K562 (cell line): ENCODE measurements around the gene C2CD4C. TPM values are rescaled to one million over a fixed set of nuclear protein-coding genes. Genes with fewer than 3 reads are reported as not detected.

Experiments
- ATAC-seq: fragments of 200-7000 bp; cut with Tn5 transposase; 3 replicates; pipeline ENCODE4 v1.9.1; 2020; ENCODE audit warnings: moderate library complexity
- BruUV-seq: library from RNA; stranded (reverse); fragments of 400-500 nt; replicated peaks from 2 replicates; lab custom pipeline; 2021; lab: Mats Ljungman, UMichigan
- CTCF ChIA-PET: fragments of 300-600 bp; formaldehyde crosslinking; extraction: SDS; loops from one replicate; lab custom pipeline; 2021; ENCODE audit warnings: low intra/inter-chr PET ratio; lab: Yijun Ruan, JAX
- POLR2A ChIA-PET: fragments of 300-600, 350-650 bp; sonication (Branson Sonifier 250); formaldehyde crosslinking; extraction: SDS; loops from one replicate; lab custom pipeline; 2021; ENCODE audit warnings: antibody characterized with exemption, inconsistent platforms; lab: Yijun Ruan, JAX
- DNase-seq, 4 experiments: peaks; one replicate each; pipeline versions ENCODE4 v3.0.0 to v3.0.0-alpha.2; 2011 to 2018; ENCODE audit warnings: low spot score in 3 of 4, mixed read lengths in 3 of 4; ENCODE audit errors: extremely low read depth in 1 of 4
- FAIRE-seq: peaks from 2 replicates; lab custom pipeline; 2011; peaks lifted over from hg19 to GRCh38; lab: Jason Lieb, UNC
- H2AFZ ChIP-seq: 2 replicates; pipeline ENCODE4 v1.6.0; 2011; ENCODE audit warnings: low read depth, low read length, control low read depth, inconsistent platforms
- H3K27ac ChIP-seq: fragments of 200-600 bp; 3 replicates; pipeline ENCODE4 v1.8.0; 2011; ENCODE audit warnings: low read depth, mild to moderate bottlenecking, control low read depth, inconsistent platforms, low read length, moderate library complexity, mixed read lengths; ENCODE audit errors: extremely low read depth
- H3K27me3 ChIP-seq, 2 experiments: fragments of 300-600 bp in 1 of 2; 2 replicates in 1 of 2; 3 replicates in 1 of 2; pipeline versions ENCODE4 v1.6.0 to v1.8.0; 2011; ENCODE audit warnings: inconsistent platforms in 2 of 2, low read length in 2 of 2, mild to moderate bottlenecking in 1 of 2, mixed read lengths in 1 of 2, moderate library complexity in 1 of 2; ENCODE audit not compliant: control insufficient read depth in 2 of 2, insufficient read depth in 2 of 2
- H3K36me3 ChIP-seq: fragments of 300-600 bp; 3 replicates; pipeline ENCODE4 v1.8.0; 2011; ENCODE audit warnings: mild to moderate bottlenecking, low read length, inconsistent platforms; ENCODE audit not compliant: control insufficient read depth, insufficient read depth
- H3K4me1 ChIP-seq, 2 experiments: fragments of 200-600 bp in 1 of 2; replicated peaks in 1 of 2; 2 replicates in 1 of 2; 3 replicates in 1 of 2; pipeline versions ENCODE4 v1.5.1 to v1.8.0; 2011; ENCODE audit warnings: inconsistent platforms in 2 of 2, low read length in 2 of 2, mild to moderate bottlenecking in 1 of 2, mixed read lengths in 1 of 2, moderate library complexity in 1 of 2; ENCODE audit not compliant: control insufficient read depth in 2 of 2, insufficient read depth in 2 of 2
- H3K4me2 ChIP-seq: 2 replicates; pipeline ENCODE4 v1.6.1; 2011; ENCODE audit warnings: low read length, control low read depth, inconsistent platforms, mixed read lengths; ENCODE audit not compliant: insufficient read depth
- H3K4me3 ChIP-seq: fragments of 200-600 bp; sonication (generic), shearing (Covaris generic); 2 replicates; pipeline ENCODE4 v1.5.1; 2016; ENCODE audit warnings: control low read depth, inconsistent platforms
- H3K79me2 ChIP-seq: fragments of 200-600 bp; 3 replicates; pipeline ENCODE4 v1.8.0; 2011; ENCODE audit warnings: low read length, inconsistent platforms; ENCODE audit not compliant: control insufficient read depth, insufficient read depth
- H3K9ac ChIP-seq, 2 experiments: 2 replicates each; pipeline versions ENCODE4 v1.6.0 to v1.6.1; 2011; ENCODE audit warnings: low read depth in 2 of 2, low read length in 2 of 2, control low read depth in 1 of 2, inconsistent platforms in 1 of 2, mild to moderate bottlenecking in 1 of 2, mixed read lengths in 1 of 2; ENCODE audit not compliant: insufficient read depth in 1 of 2
- H3K9me1 ChIP-seq: one replicate; pipeline ENCODE4 v1.6.0; 2011; ENCODE audit warnings: inconsistent platforms, mild to moderate bottlenecking, low read length, moderate library complexity; ENCODE audit not compliant: control insufficient read depth, insufficient read depth
- H3K9me3 ChIP-seq: replicated peaks from 2 replicates; pipeline ENCODE4 v1.5.1; 2011; ENCODE audit warnings: low read depth, low read length, inconsistent platforms; ENCODE audit not compliant: control insufficient read depth, insufficient read depth
- H4K20me1 ChIP-seq: replicated peaks from 2 replicates; pipeline ENCODE4 v1.6.1; 2011; ENCODE audit warnings: low read length, inconsistent platforms, mixed read lengths; ENCODE audit not compliant: control insufficient read depth, insufficient read depth
- DACH1 ChIP-seq: fragments of 450-650 bp; IDR thresholded peaks from 2 replicates; pipeline ENCODE4 v1.6.1; 2018; ENCODE audit not compliant: partially characterized antibody
- EZH2 ChIP-seq: IDR thresholded peaks from 2 replicates; pipeline ENCODE4 v1.6.1; 2012; ENCODE audit warnings: low read depth, mild to moderate bottlenecking, inconsistent platforms, low read length, borderline replicate concordance
- WGBS: fragments of 100-300 bp; shearing (Covaris generic); methylation state at CpG from one replicate; pipeline ENCODE4 v1.1.6; 2016; ENCODE audit warnings: low coverage, mixed read lengths; ENCODE audit not compliant: insufficient coverage; ENCODE audit errors: missing lambda C conversion rate; 5-methylcytosine and 5-hydroxymethylcytosine counted together
- in situ Hi-C: fragments of 300-500 bp; cut with MboI; formaldehyde crosslinking; loops from 4 replicates; pipeline ENCODE4 v1.15.0; 2018; ENCODE audit warnings: inconsistent platforms, mixed read lengths
- intact Hi-C: fragments of 100-400 bp; cut with micrococcal nuclease; formaldehyde crosslinking; loops from 2 replicates; pipeline ENCODE4 v1.14.2; 2022
- polyA plus RNA-seq, 8 experiments: library from polyadenylated mRNA; depleted of rRNA in 4 of 8; stranded (reverse) in 5 of 8; unstranded in 3 of 8; fragments of >200 nt; fragmentation: Nextera tagmentation in 2 of 8; fragmentation: Illumina TruSeq in 1 of 8; extraction: Ambion mirVana in 2 of 8; extraction: Trizol in 1 of 8; gene quantifications; 2 replicates each; pipeline versions ENCODE4 v1.2.1 to v1.2.3, GENCODE V29; 2011 to 2014; ENCODE audit warnings: inconsistent platforms in 1 of 8, missing spikeins in 1 of 8
- total RNA-seq, 7 experiments: library from RNA; depleted of rRNA in 6 of 7; stranded (reverse); fragments of >200 nt in 6 of 7; fragmentation: Illumina TruSeq in 2 of 7; extraction: Trizol in 2 of 7; gene quantifications; 2 replicates each; pipeline versions ENCODE4 v1.2.1 to v1.2.3, GENCODE V29; 2011 to 2021; ENCODE audit warnings: low replicate concordance in 1 of 7

C2CD4C gene
- total and polyA plus RNA-seq, 9 of the 15 experiments (the other 6 are each of a cell fraction or from before 2014, with no cell fraction given): 0.01 to 0.07 TPM; not detected in 7

DNA sequence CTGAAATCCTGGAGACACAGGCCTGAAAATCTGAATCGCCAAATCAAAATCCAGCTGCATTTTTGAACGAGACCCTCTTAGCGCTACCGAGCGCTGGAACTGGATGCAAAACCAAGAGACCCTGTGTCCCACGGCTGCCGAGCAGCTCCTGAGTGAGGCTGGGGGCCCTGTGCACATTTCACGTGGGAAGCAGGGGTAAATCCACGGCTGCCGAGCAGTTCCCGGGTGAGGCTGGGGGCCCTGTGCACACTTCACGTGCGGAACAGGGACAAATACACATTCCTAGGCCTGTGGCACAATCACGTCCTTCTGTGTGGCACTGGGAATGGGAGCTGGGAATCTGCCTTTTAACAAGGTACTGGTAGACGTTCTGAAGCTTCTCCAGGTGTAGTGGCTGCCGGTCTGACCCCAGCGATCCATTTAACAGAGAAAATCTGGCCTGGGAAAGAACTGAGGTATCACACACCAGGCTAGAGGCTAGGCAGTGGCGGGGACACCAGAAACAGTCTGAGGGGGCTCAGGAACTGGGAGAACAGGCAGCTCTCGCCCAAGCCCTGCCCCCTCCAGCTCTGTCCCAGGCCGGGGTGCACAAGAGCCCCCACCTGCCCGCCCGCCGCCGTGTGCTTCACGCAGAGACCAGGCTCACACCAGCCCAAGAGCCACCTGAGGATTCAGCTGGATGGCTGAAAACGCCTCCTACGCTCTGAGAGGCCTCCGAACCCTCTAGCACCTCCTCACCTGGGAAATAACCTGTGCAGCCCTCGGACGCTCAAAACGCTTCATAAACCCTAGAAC lies 11.0 kb upstream of the C2CD4C start:
- Histone ChIP-seq H3K9ac (no peak overlapping the region), H3K4me3 (no peak overlapping the region), H4K20me1 (peaks cover 18% of the 10 kb centered on the region; the same call in 1 of the 2 replicates), H2AFZ (no peak overlapping the region), H3K9me1 (no peaks in the 10 kb centered on the region), H3K36me3 (no peaks in the 10 kb centered on the region), H3K9me3 (no peaks in the 10 kb centered on the region), H3K4me1 (peaks cover 0 to 35% of the 10 kb centered on the region in 2 experiments; a peak in 2 of 5 replicates), H3K4me2 (no peak overlapping the region), H3K79me2 (no peaks in the 10 kb centered on the region), H3K27ac (no peak overlapping the region), H3K27me3 (peaks cover 40 to 82% of the 10 kb centered on the region in 2 experiments; a peak in 4 of 5 replicates)
- ATAC-seq: no peak
- WGBS: 17% methylated on average over 31 of the region's 31 CpGs
- ChIA-PET CTCF (no interaction called here), POLR2A (interaction anchor here (0.9 kb wide), 1 partner anchor 14 kb away, joined by 5 read pairs; no protein-coding TSS in a partner anchor)
- no peak for DNase-seq
- no TSS peak for BruUV-seq
- TF ChIP-seq DACH1: no peak
- 0 out of 2 replicates have a peak, but pooled peaks have one; percentile 21 for TF ChIP-seq EZH2
- intact Hi-C loops (no loop called here), in situ Hi-C loops (no loop called here)
- FAIRE-seq: no peak
